Endothelial cell (in vitro differentiated cells): Measurements from ENCODE around the gene PIP4K2B. TPM values are rescaled to one million over a fixed set of nuclear protein-coding genes. Genes with fewer than 3 reads are reported as not detected.
"Not testable (repeated sequence)": the region's sequence is repeated elsewhere in the genome, so short reads cannot be mapped to it uniquely, and the experiment has no call there.

Source experiments
- DNase-seq: peaks from one replicate; pipeline ENCODE4 v3.0.0; 2021; ENCODE audit warnings: low spot score
- H3K27ac Mint-ChIP-seq: one replicate; pipeline ENCODE4 v1.8.0; 2021; ENCODE audit warnings: mixed read lengths, inconsistent platforms; ENCODE audit not compliant: unreplicated experiment
- H3K27me3 Mint-ChIP-seq: one replicate; pipeline ENCODE4 v1.8.0; 2021; ENCODE audit warnings: mild to moderate bottlenecking, moderate library complexity, mixed read lengths, inconsistent platforms; ENCODE audit not compliant: unreplicated experiment
- H3K36me3 Mint-ChIP-seq: one replicate; pipeline ENCODE4 v1.8.0; 2021; ENCODE audit warnings: mild to moderate bottlenecking, low read depth, mixed read lengths, inconsistent platforms; ENCODE audit not compliant: unreplicated experiment
- H3K4me1 Mint-ChIP-seq: one replicate; pipeline ENCODE4 v1.8.0; 2021; ENCODE audit warnings: mild to moderate bottlenecking, mixed read lengths, inconsistent platforms; ENCODE audit not compliant: unreplicated experiment
- H3K4me3 Mint-ChIP-seq: one replicate; pipeline ENCODE4 v1.8.0; 2021; ENCODE audit warnings: mild to moderate bottlenecking, mixed read lengths, inconsistent platforms; ENCODE audit not compliant: unreplicated experiment
- H3K9me3 Mint-ChIP-seq: one replicate; pipeline ENCODE4 v1.8.0; 2021; ENCODE audit warnings: mixed read lengths, inconsistent platforms; ENCODE audit not compliant: unreplicated experiment
- CTCF ChIP-seq: fragments of 200-600 bp; sonication (generic); IDR thresholded peaks from one replicate; pipeline ENCODE4 v1.5.0; 2021; ENCODE audit warnings: antibody characterized with exemption; ENCODE audit not compliant: unreplicated experiment
- total RNA-seq: library from RNA; stranded (reverse); fragmentation: NEBNext Ultra II Directional; extraction: Animal tissue kit (Norgen Biotek cat#: 25700); gene quantifications from one replicate; pipeline ENCODE4 v1.2.1, GENCODE V29; 2021; ENCODE audit not compliant: unreplicated experiment

PIP4K2B gene
- total RNA-seq, 1 donor from 2014 or later = 91.7 TPM

GRCh38 chr17:38791162-38791561 is 8.2 kb downstream of the PIP4K2B start:
- DNase-seq = no peak
- Mint-ChIP-seq H3K9me3 (no peaks in the 10 kb centered on the region), H3K4me3 (no peak overlapping the region), H3K27ac (peak overlapping the region; percentile 93), H3K4me1 (peaks cover 26% of the 10 kb centered on the region), H3K27me3 (no peaks in the 10 kb centered on the region), H3K36me3 (no peaks in the 10 kb centered on the region)
- no peak for TF ChIP-seq CTCF

GRCh38 chr17:38790148-38790707 is 9.1 kb downstream of the PIP4K2B start:
- peak overlapping the region; percentile 93 for H3K27ac Mint-ChIP-seq

GRCh38 chr17:38789185-38789584 is 10.2 kb downstream of the PIP4K2B start:
- peak overlapping the region; percentile 93 for H3K27ac Mint-ChIP-seq
- no peak for DNase-seq
- TF ChIP-seq CTCF = no peak
- peak overlapping the region; percentile 47 for H3K4me3 Mint-ChIP-seq
- peaks cover 34% of the 10 kb centered on the region for H3K4me1 Mint-ChIP-seq
- H3K9me3 Mint-ChIP-seq = no peaks in the 10 kb centered on the region
- H3K36me3 Mint-ChIP-seq = peaks cover 15% of the 10 kb centered on the region
- no peaks in the 10 kb centered on the region for H3K27me3 Mint-ChIP-seq

More at GRCh38 chr17:38790148-38790707, 9.1 kb downstream of the PIP4K2B start:
- Mint-ChIP-seq H3K4me1 (peaks cover 30% of the 10 kb centered on the region), H3K4me3 (peak overlapping the region; percentile 71)
- H3K9me3 Mint-ChIP-seq, H3K27me3 Mint-ChIP-seq, H3K36me3 Mint-ChIP-seq: not testable (repeated sequence)
- DNase-seq = peak; percentile 34

GRCh38 chr17:38787999-38788398 is 11.4 kb downstream of the PIP4K2B start:
- not testable (repeated sequence) for H3K4me3 Mint-ChIP-seq, DNase-seq, H3K9me3 Mint-ChIP-seq, H3K27ac Mint-ChIP-seq, H3K27me3 Mint-ChIP-seq
- Mint-ChIP-seq H3K4me1 (peaks cover 34% of the 10 kb centered on the region), H3K36me3 (peaks cover 15% of the 10 kb centered on the region)

- H3K36me3 Mint-ChIP-seq = peaks cover 15% of the 10 kb centered on the region
- no peaks in the 10 kb centered on the region for H3K27me3 Mint-ChIP-seq
- peaks cover 31% of the 10 kb centered on the region for H3K4me1 Mint-ChIP-seq
- TF ChIP-seq CTCF = no peak
- H3K4me3 Mint-ChIP-seq = no peak overlapping the region
- H3K9me3 Mint-ChIP-seq = no peaks in the 10 kb centered on the region
- no peak overlapping the region for H3K27ac Mint-ChIP-seq
- no peak for DNase-seq
These were observed 13.0 kb downstream of the PIP4K2B start for GRCh38 chr17:38786372-38786771.

- DNase-seq = no peak
- Mint-ChIP-seq H3K27ac (no peak overlapping the region), H3K4me1 (peaks cover 10% of the 10 kb centered on the region), H3K4me3 (no peak overlapping the region), H3K27me3 (peaks cover 4% of the 10 kb centered on the region), H3K9me3 (no peaks in the 10 kb centered on the region), H3K36me3 (peaks cover 43% of the 10 kb centered on the region)
- no peak for TF ChIP-seq CTCF
These were observed 16.1 kb downstream of the PIP4K2B start for GRCh38 chr17:38783227-38783626.
